ENCODE data around the gene CD22. TPM values are rescaled to one million over a fixed set of nuclear protein-coding genes. Genes with fewer than 3 reads are reported as not detected.

Gene CD22
- total and polyA plus RNA-seq, 2 of the 13 experiments (the other 11 are each of a cell fraction or from before 2014, with no cell fraction given), result 0.71 to 1.7 TPM

GRCh38 chr19:35293363-35293739 lies 35.6 kb upstream of the CD22 start (continued):
- TF ChIP-seq ZNF407 (CRISPR knock-in tag; IDR thresholded peaks at IDR 0.05; ENCODE audit: not compliant biosample characterization), result no peak
- no peak for TF ChIP-seq ZNF138 (CRISPR knock-in tag; IDR thresholded peaks at IDR 0.05; ENCODE audit: low read depth)
- no peak for TF ChIP-seq NR2F6 (IDR thresholded peaks at IDR 0.05)
- no peak for TF ChIP-seq NR2F6 (CRISPR knock-in tag; IDR thresholded peaks at IDR 0.05)
- TF ChIP-seq MXD4 (CRISPR knock-in tag; IDR thresholded peaks at IDR 0.05), result no peak
- TF ChIP-seq ZNF644 (CRISPR knock-in tag; IDR thresholded peaks at IDR 0.05; ENCODE audit: low read depth), result no peak
- no peak for TF ChIP-seq ATF7-NPFF (CRISPR knock-in tag; IDR thresholded peaks at IDR 0.05; ENCODE audit: low read depth)
- TF ChIP-seq PHF8 (CRISPR knock-in tag; IDR thresholded peaks at IDR 0.05), result no peak
- no peak for TF ChIP-seq ZSCAN12 (CRISPR knock-in tag; IDR thresholded peaks at IDR 0.05)
- no peak for TF ChIP-seq ATAD3A (CRISPR knock-in tag; IDR thresholded peaks at IDR 0.05)
- TF ChIP-seq SOX5 (CRISPR knock-in tag; IDR thresholded peaks at IDR 0.05; ENCODE audit: borderline replicate concordance), result no peak
- no peak for TF ChIP-seq ATF7 (IDR thresholded peaks at IDR 0.05)
- TF ChIP-seq ATF7 (CRISPR knock-in tag; IDR thresholded peaks at IDR 0.05), result no peak

All from HepG2 (cell line).